ENCODE measurements around the gene DEDD2. TPM values are rescaled to one million over a fixed set of nuclear protein-coding genes. Genes with fewer than 3 reads are reported as not detected.

DEDD2 gene
- total and polyA plus RNA-seq, 10 of the 15 experiments (the other 5 are each of a cell fraction or from before 2014, with no cell fraction given), result 2.5 to 24.7 (median 17.6) TPM

- peak; percentile 86 for FAIRE-seq
- peaks cover 9% of the 10 kb centered on the region for H3K79me2 ChIP-seq (ENCODE audit: control insufficient read depth, insufficient read depth, low read length)
- TF ChIP-seq SIN3A (IDR thresholded peaks at IDR 0.05; ENCODE audit: low read depth, low read length) (no peak), CBFB (IDR thresholded peaks at IDR 0.05; ENCODE audit: low read depth) (no peak), MXI1 (IDR thresholded peaks at IDR 0.05; ENCODE audit: low read depth, low read length) (no peak), BHLHE40 (IDR thresholded peaks at IDR 0.05; ENCODE audit: borderline replicate concordance in 1 of 2, low read depth in 2 of 2, low read length in 1 of 2) (0 out of 4 replicates have a peak, but pooled peaks of 1 of the 2 experiments have one; percentile 8), TARDBP (IDR thresholded peaks at IDR 0.05; ENCODE audit: borderline replicate concordance) (no peak), MLLT1 (IDR thresholded peaks at IDR 0.05) (peak; percentile 75; the same call in 1 of the 2 replicates), CHD2 (IDR thresholded peaks at IDR 0.05; ENCODE audit: borderline replicate concordance, low read depth, low read length) (no peak; the same call in 1 of the 2 replicates), GABPA (IDR thresholded peaks at IDR 0.05; ENCODE audit: low read depth) (no peak), PML (IDR thresholded peaks at IDR 0.05; ENCODE audit: low read length) (no peak; the same call in 1 of the 2 replicates), SMAD1 (IDR thresholded peaks at IDR 0.05; ENCODE audit: low read depth, partially characterized antibody) (no peak), CTCF (IDR thresholded peaks at IDR 0.05 in 2 of 3, conservative IDR thresholded peaks at IDR 0.05 in 1 of 3; ENCODE audit: control insufficient read depth in 2 of 3, extremely low read depth in 1 of 3, insufficient read depth in 1 of 3, low read depth in 3 of 3, low read length in 3 of 3) (no peak), KDM1A (IDR thresholded peaks at IDR 0.05; ENCODE audit: borderline replicate concordance) (no peak)
- TF ChIP-seq, protein P1, sequence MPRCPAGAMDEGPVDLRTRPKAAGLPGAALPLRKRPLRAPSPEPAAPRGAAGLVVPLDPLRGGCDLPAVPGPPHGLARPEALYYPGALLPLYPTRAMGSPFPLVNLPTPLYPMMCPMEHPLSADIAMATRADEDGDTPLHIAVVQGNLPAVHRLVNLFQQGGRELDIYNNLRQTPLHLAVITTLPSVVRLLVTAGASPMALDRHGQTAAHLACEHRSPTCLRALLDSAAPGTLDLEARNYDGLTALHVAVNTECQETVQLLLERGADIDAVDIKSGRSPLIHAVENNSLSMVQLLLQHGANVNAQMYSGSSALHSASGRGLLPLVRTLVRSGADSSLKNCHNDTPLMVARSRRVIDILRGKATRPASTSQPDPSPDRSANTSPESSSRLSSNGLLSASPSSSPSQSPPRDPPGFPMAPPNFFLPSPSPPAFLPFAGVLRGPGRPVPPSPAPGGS (IDR thresholded peaks at IDR 0.05; ENCODE audit: borderline replicate concordance, insufficient read depth, low read depth, low read length, poor library complexity, severe bottlenecking), result no peak
- TF ChIP-seq, protein P2, sequence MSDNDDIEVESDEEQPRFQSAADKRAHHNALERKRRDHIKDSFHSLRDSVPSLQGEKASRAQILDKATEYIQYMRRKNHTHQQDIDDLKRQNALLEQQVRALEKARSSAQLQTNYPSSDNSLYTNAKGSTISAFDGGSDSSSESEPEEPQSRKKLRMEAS (IDR thresholded peaks at IDR 0.05; ENCODE audit: low read depth, low read length), result no peak
Measured at GRCh38 chr19:42201489-42202289, 15.8 kb downstream of the DEDD2 start.

More at GRCh38 chr19:42201489-42202289, 15.8 kb downstream of the DEDD2 start:
- POLR2A ChIA-PET, result interaction anchor here (0.7 to 3.4 kb wide), 6 partner anchors 11 to 126 kb away, joined by 3 to 22 read pairs (median 4); partner anchors contain the start of genes DEDD2, GSK3A, POU2F2 and ZNF574
- intact Hi-C loops (cut with micrococcal nuclease; ENCODE audit: unreplicated experiment) (loop anchor here (2.0 kb wide), 1 partner anchor 15 kb away; the partner anchor contains the start of gene DEDD2), in situ Hi-C loops (cut with MboI) (no loop called here)
- no peaks in the 10 kb centered on the region; the same call in 2 of the 3 replicates for H3K9me3 ChIP-seq (replicated peaks; ENCODE audit: control insufficient read depth, insufficient read depth, low read length)
- no TSS peak for BruUV-seq (replicated peaks)
- SMC1A ChIA-PET (ENCODE audit: uncharacterized antibody, unreplicated experiment), result interaction anchor here (0.6 to 6.0 kb wide), 9 partner anchors 11 to 80 kb away, joined by 3 to 23 read pairs (median 4); partner anchors contain the start of genes DEDD2 and ZNF526
- H3K4me1 ChIP-seq (ENCODE audit: control insufficient read depth, insufficient read depth, low read length), result peaks cover 58% of the 10 kb centered on the region
- ATAC-seq (peak; percentile 73), DNase-seq (ENCODE audit: low read depth, low spot score) (peak; percentile 68)
- CTCF ChIA-PET, result interaction anchor here (0.9 to 2.7 kb wide), 10 partner anchors 16 to 244 kb away, joined by 3 to 11 read pairs (median 4); partner anchors contain the start of genes DEDD2, GSK3A and ZNF526
- peak overlapping the region; percentile 56 for H3K4me3 ChIP-seq
- H3K36me3 ChIP-seq (ENCODE audit: control insufficient read depth in 2 of 2, insufficient read depth in 2 of 2, low read length in 1 of 2), result peaks cover 18 to 32% of the 10 kb centered on the region in 2 experiments
- RAD21 ChIA-PET (ENCODE audit: unreplicated experiment), result interaction anchor here (1.0 to 4.6 kb wide), 4 partner anchors 15 to 78 kb away, joined by 3 to 20 read pairs (median 4); partner anchors contain the start of gene POU2F2
- peak overlapping the region; percentile 90 for H3K4me2 ChIP-seq (ENCODE audit: control insufficient read depth, insufficient read depth)
- H3K27me3 ChIP-seq (replicated peaks in 1 of 2; ENCODE audit: control insufficient read depth in 2 of 2, insufficient read depth in 2 of 2, low read length in 1 of 2), result no peaks in the 10 kb centered on the region
- H4K20me1 ChIP-seq (ENCODE audit: control insufficient read depth, insufficient read depth), result no peaks in the 10 kb centered on the region
- peak overlapping the region; percentile 15 for H2AFZ ChIP-seq (ENCODE audit: control insufficient read depth, low read depth, low read length)
- H3K27ac ChIP-seq (ENCODE audit: control insufficient read depth, insufficient read depth), result peak overlapping the region; percentile 95
- H3K9ac ChIP-seq (ENCODE audit: control insufficient read depth, insufficient read depth, low read length), result peak overlapping the region; percentile 73
- 0% methylated on average over 6 of the region's 6 CpGs for WGBS (ENCODE audit: insufficient coverage, insufficient replicate concordance, low lambda C conversion rate, missing lambda C conversion rate)

All from GM12878 (cell line).